ENCODE results near the gene TENT4B.

DNA sequence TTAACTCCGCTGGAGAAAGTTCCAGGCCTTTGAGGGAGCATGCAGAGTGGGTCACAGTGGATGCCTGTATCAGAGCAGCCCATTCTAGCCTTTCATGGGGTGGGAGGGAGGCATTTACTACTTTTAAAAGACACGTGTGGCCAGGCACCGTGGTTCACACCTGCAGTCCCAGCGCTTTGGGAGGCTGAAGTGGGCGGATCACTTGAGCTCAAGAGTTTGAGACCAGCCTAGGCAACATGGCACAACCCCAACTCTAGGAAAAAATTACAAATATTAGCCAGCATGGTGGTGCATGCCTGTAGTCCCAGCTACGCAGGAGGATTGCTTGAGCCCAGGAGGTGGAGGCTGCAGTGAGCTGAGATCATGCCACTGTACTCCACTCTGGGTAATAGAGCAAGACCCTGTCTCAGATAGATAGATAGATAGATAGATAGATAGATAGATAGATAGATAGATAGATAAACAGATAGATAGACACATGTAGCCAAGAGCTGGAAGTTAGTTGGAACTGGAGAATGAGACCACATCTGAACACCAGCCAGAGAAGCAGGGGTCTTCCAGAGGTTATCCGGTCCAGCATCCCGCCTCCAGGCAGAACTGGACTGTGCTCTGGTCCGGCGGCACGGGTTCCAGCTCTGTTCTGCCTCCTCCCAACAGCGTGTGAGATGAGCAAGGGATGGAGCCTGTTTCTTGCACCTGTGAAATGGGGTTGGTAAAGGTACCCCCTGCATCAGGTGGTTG is 116.8 kb downstream of the TENT4B start:
- no peak for TF ChIP-seq CTCF (conservative IDR thresholded peaks at IDR 0.05 in 1 of 2, IDR thresholded peaks at IDR 0.05 in 1 of 2; ENCODE audit: low read depth in 1 of 2, low read length in 2 of 2)
- TF ChIP-seq EZH2 (IDR thresholded peaks at IDR 0.05; ENCODE audit: low read length, missing control alignments): no peak
